Endothelial cell of umbilical vein (primary cell): ENCODE data around the gene RAB31. TPM values are rescaled to one million over a fixed set of nuclear protein-coding genes. Genes with fewer than 3 reads are reported as not detected.

ENCODE experiments used
- BruUV-seq: library from RNA; stranded (reverse); fragments of 400-500 nt; replicated peaks from 2 replicates; lab custom pipeline; 2021; lab: Mats Ljungman, UMichigan
- CTCF ChIA-PET: fragments of 300-600, 350-600 bp; sonication (Branson Sonifier 250); formaldehyde crosslinking; loops from one replicate; lab custom pipeline; 2021; ENCODE audit warnings: antibody characterized with exemption, inconsistent platforms; lab: Charles Lee
- POLR2A ChIA-PET: fragments of 300-600, 350-600 bp; sonication (Branson Sonifier 250); formaldehyde crosslinking; loops from one replicate; lab custom pipeline; 2021; ENCODE audit warnings: antibody characterized with exemption, inconsistent platforms; lab: Charles Lee
- DNase-seq: peaks from one replicate; pipeline ENCODE4 v3.0.0-alpha.2; 2011; ENCODE audit warnings: low read depth, low spot score
- FAIRE-seq: peaks from 2 replicates; lab custom pipeline; 2011; peaks lifted over from hg19 to GRCh38; lab: Jason Lieb, UNC
- H2AFZ ChIP-seq: 2 replicates; pipeline ENCODE4 v1.6.0; 2012; ENCODE audit warnings: low read depth, low read length, control low read depth, inconsistent platforms
- H3K27ac ChIP-seq: 2 replicates; pipeline ENCODE4 v1.5.1; 2011; ENCODE audit warnings: low read depth, mild to moderate bottlenecking, control low read depth, low read length, moderate library complexity; ENCODE audit not compliant: insufficient read depth
- H3K27me3 ChIP-seq, 2 experiments: 2 replicates each; pipeline versions ENCODE4 v1.6.0 to v1.6.1; 2011; ENCODE audit warnings: low read length in 2 of 2, mixed read lengths in 1 of 2; ENCODE audit not compliant: control insufficient read depth in 2 of 2, insufficient read depth in 2 of 2
- H3K36me3 ChIP-seq, 2 experiments: 2 replicates in 1 of 2; 3 replicates in 1 of 2; pipeline ENCODE4 v1.5.1; 2011; ENCODE audit warnings: low read length in 2 of 2, mild to moderate bottlenecking in 1 of 2, moderate library complexity in 1 of 2; ENCODE audit not compliant: control insufficient read depth in 2 of 2, insufficient read depth in 2 of 2; ENCODE audit errors: extremely low read depth in 1 of 2
- H3K4me1 ChIP-seq: 3 replicates; pipeline ENCODE4 v1.5.1; 2011; ENCODE audit warnings: mild to moderate bottlenecking, low read length; ENCODE audit not compliant: control insufficient read depth, insufficient read depth; ENCODE audit errors: extremely low read depth
- H3K4me2 ChIP-seq: 2 replicates; pipeline ENCODE4 v1.6.1; 2011; ENCODE audit warnings: low read length, control low read depth, mixed read lengths; ENCODE audit not compliant: insufficient read depth
- H3K4me3 ChIP-seq, 3 experiments: fragments of 200-600 bp in 1 of 3; sonication (generic), shearing (Covaris generic) in 1 of 3; replicated peaks in 1 of 3; 2 replicates each; pipeline ENCODE4 v1.5.1; 2011 to 2016; ENCODE audit warnings: control low read depth in 3 of 3, low read length in 3 of 3, mild to moderate bottlenecking in 2 of 3, inconsistent platforms in 1 of 3, low read depth in 1 of 3, moderate library complexity in 1 of 3; ENCODE audit not compliant: insufficient read depth in 1 of 3
- H3K79me2 ChIP-seq: 2 replicates; pipeline ENCODE4 v1.6.0; 2012; ENCODE audit warnings: low read length, inconsistent platforms; ENCODE audit not compliant: control insufficient read depth, insufficient read depth
- H3K9ac ChIP-seq: replicated peaks from 2 replicates; pipeline ENCODE3; 2011; ENCODE audit warnings: low read length, control low read depth; ENCODE audit not compliant: insufficient read depth; ENCODE audit errors: extremely low read depth
- H3K9me1 ChIP-seq: replicated peaks from 3 replicates; pipeline ENCODE4 v1.6.0; 2011; ENCODE audit warnings: mild to moderate bottlenecking, low read length; ENCODE audit not compliant: control insufficient read depth, insufficient read depth; ENCODE audit errors: extremely low read depth
- H3K9me3 ChIP-seq: replicated peaks from 2 replicates; pipeline ENCODE4 v1.5.1; 2012; ENCODE audit warnings: low read length, inconsistent platforms; ENCODE audit not compliant: control insufficient read depth, insufficient read depth
- H4K20me1 ChIP-seq: replicated peaks from 2 replicates; pipeline ENCODE3; 2011; ENCODE audit warnings: mild to moderate bottlenecking, low read length; ENCODE audit not compliant: control insufficient read depth, insufficient read depth; ENCODE audit errors: extremely low read depth
- EZH2 ChIP-seq: IDR thresholded peaks from 2 replicates; pipeline ENCODE4 v1.6.1; 2012; ENCODE audit warnings: borderline replicate concordance, low read depth, mild to moderate bottlenecking, moderate library complexity, low read length, inconsistent platforms; ENCODE audit not compliant: severe bottlenecking
- FOS ChIP-seq: IDR thresholded peaks from 2 replicates; pipeline ENCODE4 v1.6.1; 2011; ENCODE audit warnings: mild to moderate bottlenecking, low read length, moderate library complexity, borderline replicate concordance; ENCODE audit not compliant: insufficient read depth
- GATA2 ChIP-seq: IDR thresholded peaks from 2 replicates; pipeline ENCODE4 v1.7.0; 2011; ENCODE audit warnings: low read depth, mild to moderate bottlenecking, moderate library complexity, mixed read lengths, low read length; ENCODE audit not compliant: insufficient read length, insufficient read depth
- JUN ChIP-seq: IDR thresholded peaks from 2 replicates; pipeline ENCODE4 v1.6.1; 2011; ENCODE audit warnings: borderline replicate concordance, low read depth; ENCODE audit not compliant: insufficient read length, insufficient read depth
- MYC ChIP-seq: IDR thresholded peaks from one replicate; pipeline ENCODE4 v1.6.1; 2011; ENCODE audit warnings: mild to moderate bottlenecking, low read depth, low read length
- POLR2A ChIP-seq: IDR thresholded peaks from 2 replicates; pipeline ENCODE4 v1.6.1; 2012; ENCODE audit warnings: low read depth, mild to moderate bottlenecking, control low read depth, low read length
- POLR2AphosphoS5 ChIP-seq: IDR thresholded peaks from 2 replicates; pipeline ENCODE4 v1.6.1; 2012; ENCODE audit warnings: low read depth, mild to moderate bottlenecking, control low read depth, low read length, moderate library complexity; ENCODE audit not compliant: insufficient read depth
- dilution Hi-C: fragments of 300-500 bp; cut with MboI; formaldehyde crosslinking; loops from one replicate; pipeline ENCODE4 v1.15.0; 2019; ENCODE audit warnings: low sequenced_read_pairs; ENCODE audit not compliant: extremely low pct_ligation_motif_present
- intact Hi-C: fragments of 100-400 bp; cut with micrococcal nuclease; formaldehyde crosslinking; loops from one replicate; pipeline ENCODE4 v1.10.0; 2022
- polyA plus RNA-seq, 4 experiments: library from polyadenylated mRNA; depleted of rRNA in 3 of 4; stranded (reverse) in 3 of 4; unstranded in 1 of 4; fragments of >200 nt; gene quantifications; 2 replicates each; pipeline versions ENCODE4 v1.2.1 to v1.2.3, GENCODE V29; 2011 to 2012; ENCODE audit warnings: missing spikeins in 1 of 4
- total RNA-seq: library from RNA; stranded (reverse); gene quantifications from 2 replicates; pipeline ENCODE4 v1.2.3, GENCODE V29; 2021
- TF ChIP-seq, protein P1 (sequence below), 2 donors: IDR thresholded peaks; 1 replicate in 1 of 2; 2 replicates in 1 of 2; pipeline ENCODE4 v1.5.1; 2011; ENCODE audit warnings: low read length in 2 of 2, mild to moderate bottlenecking in 2 of 2, moderate library complexity in 2 of 2, control low read depth in 1 of 2, inconsistent platforms in 1 of 2, low read depth in 1 of 2; ENCODE audit not compliant: insufficient read depth in 1 of 2; ENCODE audit errors: extremely low read depth in 1 of 2
- TF ChIP-seq, protein P2 (sequence below): IDR thresholded peaks from 2 replicates; pipeline ENCODE4 v1.6.1; 2011; ENCODE audit not compliant: insufficient read depth, insufficient read length

The RAB31 gene
- total and polyA plus RNA-seq, 2 donors (not counting 3 experiments of a cell fraction or from before 2014, with no cell fraction given) = 30.5 TPM

DNA sequence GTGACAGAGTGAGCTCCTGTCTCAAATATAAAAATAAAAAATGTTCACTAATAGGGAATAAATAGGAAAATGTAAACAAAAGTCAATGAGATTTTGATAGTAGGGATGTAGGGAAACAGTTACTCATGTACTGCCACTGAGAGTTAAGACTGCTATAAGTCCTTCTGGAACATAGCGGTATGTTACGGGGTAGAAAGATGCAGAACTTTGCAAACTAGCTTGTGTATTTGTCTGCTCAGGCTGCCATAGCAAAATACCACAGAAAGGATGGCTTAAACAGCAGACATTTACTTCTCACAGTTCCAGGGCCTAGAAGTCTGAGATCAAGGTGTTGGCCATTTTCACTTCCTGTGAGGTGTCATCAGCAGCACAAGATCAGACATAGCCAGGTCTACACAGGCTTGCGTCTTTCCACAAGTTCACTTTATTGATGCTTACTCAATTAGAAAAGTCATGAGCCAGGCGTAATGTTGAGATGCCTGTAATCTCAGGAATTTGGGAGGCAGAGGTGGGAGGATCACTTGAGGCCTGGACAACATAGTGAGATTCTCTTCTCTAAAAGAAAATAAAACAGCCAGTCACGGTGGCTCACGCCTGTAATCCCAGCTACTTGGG is 186.5 kb downstream of the RAB31 start:
- no peaks in the 10 kb centered on the region for H3K9me1 ChIP-seq
- H3K36me3 ChIP-seq = no peaks in the 10 kb centered on the region
- H3K4me2 ChIP-seq = no peak overlapping the region
- H3K4me3 ChIP-seq = no peak overlapping the region
- no peak for FAIRE-seq
- ChIA-PET CTCF (interaction anchor here (1.5 kb wide), 1 partner anchor 10 kb away, joined by 3 read pairs; no protein-coding TSS in a partner anchor), POLR2A (no interaction called here)
- H3K27ac ChIP-seq = no peak overlapping the region
- TF ChIP-seq, protein P1, sequence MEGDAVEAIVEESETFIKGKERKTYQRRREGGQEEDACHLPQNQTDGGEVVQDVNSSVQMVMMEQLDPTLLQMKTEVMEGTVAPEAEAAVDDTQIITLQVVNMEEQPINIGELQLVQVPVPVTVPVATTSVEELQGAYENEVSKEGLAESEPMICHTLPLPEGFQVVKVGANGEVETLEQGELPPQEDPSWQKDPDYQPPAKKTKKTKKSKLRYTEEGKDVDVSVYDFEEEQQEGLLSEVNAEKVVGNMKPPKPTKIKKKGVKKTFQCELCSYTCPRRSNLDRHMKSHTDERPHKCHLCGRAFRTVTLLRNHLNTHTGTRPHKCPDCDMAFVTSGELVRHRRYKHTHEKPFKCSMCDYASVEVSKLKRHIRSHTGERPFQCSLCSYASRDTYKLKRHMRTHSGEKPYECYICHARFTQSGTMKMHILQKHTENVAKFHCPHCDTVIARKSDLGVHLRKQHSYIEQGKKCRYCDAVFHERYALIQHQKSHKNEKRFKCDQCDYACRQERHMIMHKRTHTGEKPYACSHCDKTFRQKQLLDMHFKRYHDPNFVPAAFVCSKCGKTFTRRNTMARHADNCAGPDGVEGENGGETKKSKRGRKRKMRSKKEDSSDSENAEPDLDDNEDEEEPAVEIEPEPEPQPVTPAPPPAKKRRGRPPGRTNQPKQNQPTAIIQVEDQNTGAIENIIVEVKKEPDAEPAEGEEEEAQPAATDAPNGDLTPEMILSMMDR (IDR thresholded peaks at IDR 0.05; ENCODE audit: extremely low read depth in 1 of 2, insufficient read depth in 1 of 2, low read depth in 1 of 2, low read length in 2 of 2) = no peak
- no peak for TF ChIP-seq GATA2
- no peak for TF ChIP-seq POLR2A
- no peak for TF ChIP-seq MYC
- no peak for TF ChIP-seq FOS
- no peak for TF ChIP-seq EZH2
- TF ChIP-seq, protein P2, sequence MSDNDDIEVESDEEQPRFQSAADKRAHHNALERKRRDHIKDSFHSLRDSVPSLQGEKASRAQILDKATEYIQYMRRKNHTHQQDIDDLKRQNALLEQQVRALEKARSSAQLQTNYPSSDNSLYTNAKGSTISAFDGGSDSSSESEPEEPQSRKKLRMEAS = no peak
- TF ChIP-seq JUN = no peak
- no peak for TF ChIP-seq POLR2AphosphoS5
- no peak overlapping the region for H2AFZ ChIP-seq
- H3K27me3 ChIP-seq = no peaks in the 10 kb centered on the region
- no peaks in the 10 kb centered on the region for H4K20me1 ChIP-seq
- peaks cover 5% of the 10 kb centered on the region for H3K4me1 ChIP-seq
- intact Hi-C loops (no loop called here), dilution Hi-C loops (no loop called here)
- H3K9me3 ChIP-seq = no peaks in the 10 kb centered on the region
- no peak for DNase-seq
- H3K9ac ChIP-seq = no peak overlapping the region
- H3K79me2 ChIP-seq = no peaks in the 10 kb centered on the region
- BruUV-seq = no TSS peak
